ENCODE results near the gene ZNF24.

ZNF24 gene

DNA sequence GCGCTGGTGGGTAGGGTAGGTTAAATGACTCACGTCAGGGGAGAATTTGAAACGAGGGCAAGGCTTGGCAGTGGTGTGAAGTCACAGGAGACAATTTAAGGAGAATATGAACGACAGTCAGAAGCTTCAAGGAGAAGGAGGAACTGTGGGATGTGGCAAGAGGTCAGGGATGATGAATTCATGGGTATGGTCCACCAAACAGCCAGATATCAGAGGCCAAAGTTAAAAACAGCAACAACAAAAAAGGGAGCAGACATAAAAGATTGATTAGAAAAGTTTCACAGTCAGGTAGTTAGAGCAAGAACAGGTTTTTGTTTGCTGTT lies 34.3 kb upstream of the ZNF24 start:
- Histone ChIP-seq H3K27me3 (ENCODE audit: insufficient read depth, low read length) (no peaks in the 10 kb centered on the region), H3K9me3 (ENCODE audit: low read length) (no peaks in the 10 kb centered on the region), H3K79me2 (ENCODE audit: insufficient read depth, low read length) (no peaks in the 10 kb centered on the region), H3K27ac (ENCODE audit: low read depth, low read length, poor library complexity, severe bottlenecking) (no peak overlapping the region), H3K9me2 (ENCODE audit: low read depth, low read length) (no peaks in the 10 kb centered on the region), H3F3A (ENCODE audit: insufficient read depth, low read length) (no peaks in the 10 kb centered on the region), H3K36me3 (ENCODE audit: insufficient read depth, low read length) (no peaks in the 10 kb centered on the region), H3K4me2 (ENCODE audit: low read length) (no peak overlapping the region), H2AFZ (ENCODE audit: low read length) (no peak overlapping the region), H3K4me3 (ENCODE audit: low read depth, low read length, poor library complexity, severe bottlenecking) (no peak overlapping the region), H3K4me1 (ENCODE audit: insufficient read depth, low read length, severe bottlenecking) (peaks cover 11% of the 10 kb centered on the region), H3K9ac (ENCODE audit: low read length) (no peak overlapping the region), H4K20me1 (ENCODE audit: insufficient read depth, low read length) (no peaks in the 10 kb centered on the region)
- TF ChIP-seq, protein P1, sequence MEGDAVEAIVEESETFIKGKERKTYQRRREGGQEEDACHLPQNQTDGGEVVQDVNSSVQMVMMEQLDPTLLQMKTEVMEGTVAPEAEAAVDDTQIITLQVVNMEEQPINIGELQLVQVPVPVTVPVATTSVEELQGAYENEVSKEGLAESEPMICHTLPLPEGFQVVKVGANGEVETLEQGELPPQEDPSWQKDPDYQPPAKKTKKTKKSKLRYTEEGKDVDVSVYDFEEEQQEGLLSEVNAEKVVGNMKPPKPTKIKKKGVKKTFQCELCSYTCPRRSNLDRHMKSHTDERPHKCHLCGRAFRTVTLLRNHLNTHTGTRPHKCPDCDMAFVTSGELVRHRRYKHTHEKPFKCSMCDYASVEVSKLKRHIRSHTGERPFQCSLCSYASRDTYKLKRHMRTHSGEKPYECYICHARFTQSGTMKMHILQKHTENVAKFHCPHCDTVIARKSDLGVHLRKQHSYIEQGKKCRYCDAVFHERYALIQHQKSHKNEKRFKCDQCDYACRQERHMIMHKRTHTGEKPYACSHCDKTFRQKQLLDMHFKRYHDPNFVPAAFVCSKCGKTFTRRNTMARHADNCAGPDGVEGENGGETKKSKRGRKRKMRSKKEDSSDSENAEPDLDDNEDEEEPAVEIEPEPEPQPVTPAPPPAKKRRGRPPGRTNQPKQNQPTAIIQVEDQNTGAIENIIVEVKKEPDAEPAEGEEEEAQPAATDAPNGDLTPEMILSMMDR (IDR thresholded peaks at IDR 0.05; ENCODE audit: low read length), result no peak

DNA sequence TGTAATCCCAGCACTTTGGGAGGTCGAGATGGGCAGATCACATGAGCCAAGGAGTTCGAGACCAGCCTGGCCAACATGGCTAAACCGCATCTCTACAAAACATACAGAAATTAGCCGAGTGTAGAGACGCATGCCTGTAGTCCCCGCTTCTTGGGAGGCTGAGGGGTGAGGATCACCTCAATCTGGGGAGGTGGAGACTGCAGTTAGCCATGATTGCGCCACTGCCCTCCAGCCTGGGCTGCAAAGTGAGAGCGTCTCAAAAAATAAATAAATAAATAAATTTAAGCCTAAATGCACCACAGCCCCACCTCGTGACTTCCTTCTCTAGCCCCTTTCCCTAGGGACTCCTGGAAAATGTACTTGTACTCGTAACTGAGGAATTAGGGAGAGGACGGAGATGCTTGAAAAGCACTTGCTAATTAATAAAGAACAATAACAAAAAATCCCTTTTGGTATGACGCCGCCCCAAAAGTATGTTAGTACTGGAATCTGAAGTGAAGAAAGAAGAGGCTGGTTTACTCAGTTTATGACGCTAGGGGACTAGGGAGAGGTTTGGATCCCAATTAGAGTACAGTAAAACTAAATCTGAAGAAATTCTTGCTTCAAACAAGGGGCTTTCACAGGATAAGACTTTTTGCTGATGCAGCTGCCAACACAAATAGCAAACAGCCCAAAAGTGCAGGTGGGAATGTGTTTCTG lies 33.8 kb upstream of the ZNF24 start:
- TF ChIP-seq EZH2 (IDR thresholded peaks at IDR 0.05; ENCODE audit: borderline replicate concordance, low read length), result no peak
- TF ChIP-seq, protein P1 (IDR thresholded peaks at IDR 0.05; ENCODE audit: low read length), result no peak
- H3K9ac ChIP-seq (ENCODE audit: low read length), result no peak overlapping the region
- H3K27me3 ChIP-seq (ENCODE audit: insufficient read depth, low read length), result no peaks in the 10 kb centered on the region
- no peaks in the 10 kb centered on the region for H3K79me2 ChIP-seq (ENCODE audit: insufficient read depth, low read length)
- no peaks in the 10 kb centered on the region for H3F3A ChIP-seq (ENCODE audit: insufficient read depth, low read length)
- H3K27ac ChIP-seq (ENCODE audit: low read depth, low read length, poor library complexity, severe bottlenecking), result no peak overlapping the region
- H3K9me3 ChIP-seq (ENCODE audit: low read length), result no peaks in the 10 kb centered on the region
- H2AFZ ChIP-seq (ENCODE audit: low read length), result no peak overlapping the region
- no peaks in the 10 kb centered on the region for H3K36me3 ChIP-seq (ENCODE audit: insufficient read depth, low read length)
- no peaks in the 10 kb centered on the region for H3K9me2 ChIP-seq (ENCODE audit: low read depth, low read length)
- H3K4me1 ChIP-seq (ENCODE audit: insufficient read depth, low read length, severe bottlenecking), result peaks cover 11% of the 10 kb centered on the region
- H3K4me2 ChIP-seq (ENCODE audit: low read length), result no peak overlapping the region
- no peak overlapping the region for H3K4me3 ChIP-seq (ENCODE audit: low read depth, low read length, poor library complexity, severe bottlenecking)
- H4K20me1 ChIP-seq (ENCODE audit: insufficient read depth, low read length), result no peaks in the 10 kb centered on the region

DNA sequence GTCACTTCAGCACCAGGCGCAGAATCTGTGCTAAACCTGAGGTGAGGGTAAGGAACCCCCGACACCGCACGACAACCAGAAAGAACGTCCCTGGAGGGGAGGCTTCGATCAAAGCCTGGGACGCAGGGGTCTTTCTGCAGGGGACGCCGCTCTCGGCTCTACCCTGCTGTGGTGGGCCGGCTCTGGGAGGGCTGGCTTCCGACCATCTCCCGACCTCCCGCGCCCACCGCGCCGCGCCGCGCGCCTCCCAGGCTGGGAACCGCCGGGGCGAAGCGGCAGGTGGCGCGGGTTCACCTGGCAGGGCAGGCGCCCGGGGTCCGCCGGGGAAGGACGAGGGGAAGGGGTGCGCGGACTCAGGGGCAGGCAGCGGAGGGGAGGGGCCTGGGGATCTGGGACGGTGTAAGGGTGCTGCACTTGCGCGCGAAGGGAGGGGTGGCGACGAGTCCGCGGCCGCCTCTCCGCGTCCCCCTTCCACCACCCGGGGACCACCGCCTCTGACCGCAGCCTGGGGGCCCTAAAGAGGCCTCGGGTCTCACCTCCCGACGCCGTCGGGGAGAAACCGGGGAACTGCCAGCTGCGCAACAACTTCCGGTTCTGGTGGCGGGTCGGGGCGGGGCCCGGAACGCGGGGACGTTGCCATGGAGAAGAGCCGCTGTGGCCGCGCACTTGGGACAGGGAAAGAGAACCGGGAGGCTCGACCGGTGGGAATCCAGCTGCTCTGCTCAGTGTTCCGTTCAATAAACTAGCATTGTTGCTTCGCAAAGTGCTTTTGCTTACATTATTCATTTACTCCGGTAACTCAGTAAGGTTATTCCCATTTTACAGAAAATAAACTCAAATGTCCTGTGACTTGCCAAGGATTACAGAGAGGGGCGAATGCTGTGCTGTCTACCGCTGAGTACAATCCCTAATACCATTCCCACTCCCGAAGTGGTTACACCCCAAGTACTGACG lies 32.8 kb upstream of the ZNF24 start, which contains the start of gene ZNF396:
Gene ZNF396, minus strand, starts transcription at position 596 of the 954 bp plus-strand sequence. CDS start 3,045 bp downstream, outside the sequence.
- Histone ChIP-seq H3K27ac (ENCODE audit: low read depth, low read length, poor library complexity, severe bottlenecking) (no peak within 1 kb of the TSS), H2AFZ (ENCODE audit: low read length) (peak within 1 kb of the TSS; percentile 58), H3F3A (ENCODE audit: insufficient read depth, low read length) (no peaks in the 10 kb centered on the region), H3K4me3 (ENCODE audit: low read depth, low read length, poor library complexity, severe bottlenecking) (peak within 1 kb of the TSS; percentile 91), H3K27me3 (ENCODE audit: insufficient read depth, low read length) (no peaks in the 10 kb centered on the region), H3K9me3 (ENCODE audit: low read length) (no peaks in the 10 kb centered on the region), H4K20me1 (ENCODE audit: insufficient read depth, low read length) (no peaks in the 10 kb centered on the region), H3K4me2 (ENCODE audit: low read length) (peak within 1 kb of the TSS; percentile 76), H3K9ac (ENCODE audit: low read length) (peak within 1 kb of the TSS; percentile 80), H3K9me2 (ENCODE audit: low read depth, low read length) (no peaks in the 10 kb centered on the region), H3K4me1 (ENCODE audit: insufficient read depth, low read length, severe bottlenecking) (peaks cover 11% of the 10 kb centered on the region), H3K79me2 (ENCODE audit: insufficient read depth, low read length) (no peaks in the 10 kb centered on the region), H3K36me3 (ENCODE audit: insufficient read depth, low read length) (no peaks in the 10 kb centered on the region)
- TF ChIP-seq, protein P1 (IDR thresholded peaks at IDR 0.05; ENCODE audit: low read length), result no peak
- TF ChIP-seq EZH2 (IDR thresholded peaks at IDR 0.05; ENCODE audit: borderline replicate concordance, low read length), result no peak

All from OCI-LY1 (cell line).